GM19043 (cell line): ENCODE results near the gene FLNC.

ENCODE experiments used
- ATAC-seq: cut with Tn5 transposase; IDR thresholded peaks from one replicate; pipeline ENCODE4 v1.9.1; 2021; ENCODE audit warnings: low read depth; ENCODE audit not compliant: unreplicated experiment

Gene FLNC

DNA sequence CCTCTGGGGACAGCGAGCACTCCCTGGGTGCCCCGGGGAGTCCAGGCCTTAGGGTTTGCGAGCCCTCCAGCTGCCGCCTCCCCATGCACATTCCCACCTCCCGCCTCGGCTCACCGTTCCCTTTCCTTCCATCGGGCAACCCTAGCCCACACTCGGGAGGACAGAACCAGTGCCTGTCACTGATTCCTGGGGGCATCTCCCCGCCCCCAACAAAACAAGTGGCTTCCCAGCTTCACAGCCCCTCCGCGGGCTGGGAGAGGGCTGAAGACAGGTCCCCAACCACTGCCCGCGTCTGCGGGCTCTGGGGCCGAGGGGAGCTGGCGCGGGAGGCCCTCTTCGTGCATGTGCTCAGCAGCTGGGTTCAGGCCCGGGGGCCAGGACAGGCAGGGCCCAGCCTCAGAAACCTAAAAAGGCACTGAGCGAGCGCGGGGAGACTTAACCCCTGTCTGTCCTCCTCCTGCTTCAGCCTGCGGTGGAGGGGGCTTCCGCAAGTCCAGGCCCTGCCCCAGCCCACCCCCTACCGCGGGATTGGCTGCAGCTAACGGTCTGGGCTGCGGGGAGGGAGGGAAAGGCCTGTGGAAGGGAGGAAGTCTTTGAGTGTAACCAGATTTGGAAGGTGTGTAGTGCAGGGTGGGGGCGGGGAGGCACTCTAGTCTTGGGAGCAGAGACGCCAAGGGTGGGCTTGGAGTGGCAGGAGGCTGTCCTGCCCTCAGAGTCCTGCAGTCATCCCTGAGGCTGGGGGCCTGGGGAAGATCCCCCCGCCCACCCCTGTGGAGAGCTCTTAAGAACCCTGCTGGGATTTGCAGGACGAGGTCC, 1.2 kb downstream of the FLNC start:
- ATAC-seq = no peak

DNA sequence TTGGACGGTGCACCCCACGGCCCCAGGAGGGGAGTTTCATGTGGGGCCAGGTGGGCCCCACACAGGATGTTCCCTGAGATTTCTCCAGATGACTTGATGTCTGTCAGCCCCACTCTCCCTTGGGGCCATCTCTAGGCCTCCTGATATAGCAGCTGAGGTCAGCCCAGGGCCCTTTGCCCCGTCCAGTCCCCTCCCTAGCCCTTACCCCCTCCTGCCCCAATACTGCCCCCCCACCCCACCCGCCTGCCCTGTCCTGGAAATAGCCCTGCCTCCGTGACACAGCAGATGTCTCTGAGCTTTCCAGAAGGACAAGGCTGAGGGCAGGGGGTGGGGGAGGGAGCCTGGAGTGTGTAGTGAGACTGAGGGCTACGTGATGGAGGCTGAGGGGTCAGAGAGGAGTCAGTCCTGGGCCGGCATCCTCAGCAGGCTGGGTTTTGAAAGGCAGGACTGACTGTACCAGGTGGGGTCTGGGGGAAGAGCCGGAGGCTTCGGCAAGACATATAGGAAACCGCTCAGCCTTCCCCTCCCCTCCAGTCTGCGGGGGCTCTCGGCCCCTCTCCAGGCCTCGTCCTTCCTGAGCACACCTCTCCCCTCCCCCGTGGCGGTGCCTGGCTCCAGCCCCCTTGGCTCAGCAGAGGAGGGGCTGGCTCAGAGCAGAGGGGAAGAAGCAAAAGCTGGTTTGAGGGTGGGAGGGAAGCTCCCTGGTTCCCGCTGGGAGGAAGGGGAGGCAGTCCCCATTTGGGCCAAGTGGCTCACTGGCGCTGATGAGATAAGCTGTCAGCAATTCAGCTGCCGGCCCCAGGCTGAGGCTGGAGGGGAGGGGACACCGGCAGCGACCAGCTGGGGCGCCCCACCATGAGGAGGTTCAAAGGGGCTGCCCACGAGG, 2.0 kb downstream of the FLNC start:
- ATAC-seq = no peak

DNA sequence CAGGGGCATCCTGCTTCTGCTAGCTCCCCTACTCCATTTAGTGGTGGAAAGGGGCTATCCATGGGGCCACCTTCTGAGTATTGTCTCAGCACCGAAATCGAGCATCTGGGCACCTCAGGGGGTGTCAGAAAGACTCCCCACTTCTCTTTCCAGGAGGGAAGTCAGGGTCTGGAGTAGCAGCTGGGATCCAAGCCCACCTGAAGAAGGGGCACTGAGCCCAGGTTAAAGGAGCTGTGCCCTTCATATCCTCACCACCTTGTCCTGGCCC, 2.6 kb downstream of the FLNC start:
- ATAC-seq = no peak

DNA sequence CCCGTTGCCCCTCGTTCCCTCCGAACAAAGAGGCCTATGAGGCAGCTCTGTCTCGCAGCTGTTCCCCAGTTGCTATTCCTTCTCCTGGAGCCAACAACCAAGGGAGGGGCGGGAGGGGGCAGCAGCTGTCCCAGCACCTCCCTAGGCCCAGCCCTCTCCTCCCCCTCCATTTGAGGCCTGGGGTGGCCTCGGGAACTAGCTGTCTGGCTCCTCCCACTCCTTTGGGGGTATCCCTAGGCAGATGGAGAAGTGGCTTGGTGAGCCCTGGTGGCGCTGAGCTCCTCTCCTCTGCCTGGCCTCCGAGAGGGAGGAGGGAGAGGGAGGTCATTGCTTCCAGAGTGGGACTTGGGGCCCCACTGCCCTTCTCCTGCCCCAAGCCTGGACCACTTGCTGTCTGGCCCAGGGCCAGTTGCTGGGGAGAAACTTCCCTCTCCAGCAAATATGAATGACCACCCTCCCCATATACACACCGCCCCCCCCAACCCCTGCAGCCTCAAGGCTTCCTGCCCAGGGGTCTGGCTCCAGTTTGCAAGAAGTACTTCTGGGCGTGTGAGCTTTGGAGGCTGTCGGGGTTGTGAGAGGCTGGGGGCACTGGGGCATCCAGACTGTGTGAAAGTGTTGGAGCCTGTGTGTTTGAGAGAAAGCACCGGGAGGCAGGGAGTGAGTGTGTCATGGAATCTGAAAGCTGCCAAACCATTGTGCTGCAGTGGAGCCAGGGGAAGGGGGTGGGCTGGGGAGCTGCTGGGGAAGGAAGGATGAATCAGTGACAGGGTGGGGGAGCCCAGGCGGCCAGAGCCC, 3.1 kb downstream of the FLNC start:
- no peak for ATAC-seq

DNA sequence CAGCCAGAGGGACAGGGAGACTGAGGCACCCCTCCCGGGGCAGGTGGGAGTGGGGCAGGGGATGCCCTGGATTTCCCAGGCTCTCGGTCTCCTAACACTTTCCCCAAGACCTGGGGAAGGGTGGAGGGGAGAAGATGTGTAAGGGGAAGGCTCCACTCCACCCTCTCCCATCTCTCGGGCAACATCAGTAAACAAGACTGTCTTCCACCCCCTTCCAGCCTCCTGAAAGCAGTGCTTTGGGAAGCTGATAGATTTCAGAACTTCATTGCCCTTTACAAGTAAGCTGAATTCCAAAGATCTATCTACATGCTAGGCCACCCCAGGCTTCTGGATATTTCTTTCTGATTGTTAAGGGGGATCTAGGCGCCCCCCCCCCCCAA, 3.7 kb downstream of the FLNC start:
- ATAC-seq = no peak

DNA sequence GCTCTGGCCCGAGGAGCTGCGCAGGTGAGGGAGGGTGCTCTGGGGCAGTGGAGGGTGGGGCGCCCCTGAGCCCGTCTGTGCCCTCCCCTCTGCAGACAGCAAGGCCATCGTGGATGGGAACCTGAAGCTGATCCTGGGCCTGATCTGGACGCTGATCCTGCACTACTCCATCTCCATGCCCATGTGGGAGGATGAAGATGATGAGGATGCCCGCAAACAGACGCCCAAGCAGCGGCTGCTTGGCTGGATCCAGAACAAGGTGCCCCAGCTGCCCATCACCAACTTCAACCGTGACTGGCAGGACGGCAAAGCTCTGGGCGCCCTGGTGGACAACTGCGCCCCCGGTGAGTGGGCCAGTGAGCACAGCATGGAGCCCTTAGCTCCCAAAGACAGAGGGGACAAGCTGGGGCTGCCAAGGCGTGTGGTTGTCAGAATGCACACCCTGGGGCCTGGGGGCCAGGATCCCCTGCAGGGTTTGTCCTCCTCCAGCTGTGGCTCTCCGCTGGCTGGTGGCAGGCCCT, 5.1 kb downstream of the FLNC start:
- no peak for ATAC-seq

DNA sequence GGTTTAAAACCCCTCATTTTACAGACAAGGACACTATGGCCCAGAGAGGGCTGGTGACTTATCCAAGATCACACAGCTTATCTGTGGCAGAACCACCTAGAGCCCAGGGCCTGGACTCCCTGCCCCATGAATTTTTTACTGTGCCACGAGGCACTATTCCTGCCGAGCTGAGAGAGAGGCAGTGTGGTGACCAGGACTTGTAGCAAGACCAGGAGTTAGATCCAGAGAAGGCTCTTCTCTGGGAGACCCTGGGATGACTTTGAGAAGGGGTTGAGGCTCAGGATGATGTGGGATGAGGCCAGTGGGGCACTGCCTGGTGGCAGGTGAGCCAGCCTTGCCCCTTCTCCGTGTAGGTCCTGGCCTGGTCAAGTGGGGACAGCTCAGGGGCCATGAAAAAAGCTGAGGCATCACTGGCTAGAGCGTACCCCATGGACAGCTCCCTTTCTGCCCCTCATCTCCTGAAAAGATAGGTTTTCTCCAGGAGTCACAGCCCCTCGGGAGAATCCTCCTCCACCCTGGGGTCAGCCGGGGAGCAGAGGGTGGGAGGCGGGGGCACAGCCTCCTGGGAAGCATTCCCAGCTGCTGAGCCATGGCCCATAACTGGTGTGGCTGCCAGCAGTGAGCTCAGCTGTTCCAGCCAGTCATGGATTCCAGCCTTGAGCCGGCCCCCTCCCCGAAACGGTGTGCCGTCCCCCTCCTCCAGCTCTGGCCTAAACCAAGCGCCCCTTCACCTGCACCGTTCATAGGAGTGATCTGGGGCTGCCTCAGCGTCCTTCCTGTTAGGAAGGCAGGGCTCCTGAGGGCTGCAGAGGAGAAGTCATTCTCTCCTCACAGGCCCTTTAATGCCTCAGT, 5.8 kb downstream of the FLNC start:
- ATAC-seq = no peak

DNA sequence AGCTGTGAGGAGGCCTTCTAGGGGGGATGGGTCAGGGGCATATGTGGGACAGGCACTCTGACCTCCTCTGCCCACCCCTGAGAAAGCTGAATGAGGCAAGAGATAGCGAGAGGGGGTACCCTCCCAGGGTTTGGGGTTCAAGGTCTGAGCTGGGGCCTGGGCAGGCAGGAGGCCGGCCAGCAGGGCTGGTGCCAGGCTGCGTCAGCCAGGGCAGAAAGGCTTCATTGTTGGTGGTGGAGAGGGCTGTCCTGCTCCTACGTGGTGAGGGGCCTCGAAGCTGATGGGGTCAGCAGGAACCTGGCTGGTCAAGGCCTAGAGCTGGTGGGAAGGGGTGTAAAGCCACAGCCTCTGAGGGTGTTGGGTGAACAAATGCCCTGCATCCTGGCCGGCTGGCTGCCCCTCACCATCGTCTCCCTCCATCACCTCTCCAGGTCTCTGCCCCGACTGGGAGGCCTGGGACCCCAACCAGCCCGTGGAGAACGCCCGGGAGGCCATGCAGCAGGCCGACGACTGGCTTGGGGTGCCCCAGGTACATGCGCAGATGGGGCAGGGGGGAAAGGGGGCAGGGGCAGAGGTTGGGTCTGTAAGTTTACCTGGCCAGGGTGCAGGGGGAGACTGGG, 6.6 kb downstream of the FLNC start:
- ATAC-seq = no peak

DNA sequence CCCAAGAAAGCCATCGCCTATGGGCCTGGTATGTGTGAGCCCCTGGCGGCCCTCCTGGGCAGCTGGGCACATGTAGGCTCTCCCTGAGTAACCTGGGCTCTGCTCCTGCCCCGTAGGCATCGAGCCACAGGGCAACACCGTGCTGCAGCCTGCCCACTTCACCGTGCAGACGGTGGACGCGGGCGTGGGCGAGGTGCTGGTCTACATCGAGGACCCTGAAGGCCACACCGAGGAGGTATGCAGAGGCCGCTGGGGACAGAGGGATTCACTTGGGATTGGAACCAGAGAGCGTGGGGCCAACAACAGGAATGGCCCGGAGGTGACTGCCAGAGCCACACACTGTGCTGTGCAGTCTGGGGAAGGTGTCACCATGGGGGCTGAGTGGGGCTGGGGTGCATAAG, 7.3 kb downstream of the FLNC start:
- no peak for ATAC-seq

DNA sequence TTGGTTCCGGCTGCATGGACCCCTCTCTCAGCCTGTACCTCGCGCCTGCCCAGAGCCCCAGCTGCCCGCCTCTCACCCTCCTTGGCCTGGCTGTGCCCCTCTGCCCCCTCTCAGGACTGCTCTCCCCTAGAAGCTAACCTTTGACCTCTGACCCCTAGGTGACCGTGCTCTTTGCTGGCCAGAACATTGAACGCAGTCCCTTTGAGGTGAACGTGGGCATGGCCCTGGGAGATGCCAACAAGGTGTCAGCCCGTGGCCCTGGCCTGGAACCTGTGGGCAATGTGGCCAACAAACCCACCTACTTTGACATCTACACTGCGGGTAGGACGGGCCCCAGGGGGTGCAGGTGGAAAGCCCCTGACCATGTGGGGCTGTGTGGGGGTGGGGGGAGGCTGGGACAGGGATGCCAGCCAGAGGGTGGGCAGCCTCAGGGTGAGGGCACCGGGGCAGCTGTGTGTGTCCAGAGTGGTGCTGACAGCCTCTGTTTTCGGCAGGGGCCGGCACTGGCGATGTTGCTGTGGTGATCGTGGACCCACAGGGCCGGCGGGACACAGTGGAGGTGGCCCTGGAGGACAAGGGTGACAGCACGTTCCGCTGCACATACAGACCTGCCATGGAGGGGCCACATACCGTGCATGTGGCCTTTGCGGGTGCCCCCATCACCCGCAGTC, 8.0 kb downstream of the FLNC start:
- no peak for ATAC-seq

DNA sequence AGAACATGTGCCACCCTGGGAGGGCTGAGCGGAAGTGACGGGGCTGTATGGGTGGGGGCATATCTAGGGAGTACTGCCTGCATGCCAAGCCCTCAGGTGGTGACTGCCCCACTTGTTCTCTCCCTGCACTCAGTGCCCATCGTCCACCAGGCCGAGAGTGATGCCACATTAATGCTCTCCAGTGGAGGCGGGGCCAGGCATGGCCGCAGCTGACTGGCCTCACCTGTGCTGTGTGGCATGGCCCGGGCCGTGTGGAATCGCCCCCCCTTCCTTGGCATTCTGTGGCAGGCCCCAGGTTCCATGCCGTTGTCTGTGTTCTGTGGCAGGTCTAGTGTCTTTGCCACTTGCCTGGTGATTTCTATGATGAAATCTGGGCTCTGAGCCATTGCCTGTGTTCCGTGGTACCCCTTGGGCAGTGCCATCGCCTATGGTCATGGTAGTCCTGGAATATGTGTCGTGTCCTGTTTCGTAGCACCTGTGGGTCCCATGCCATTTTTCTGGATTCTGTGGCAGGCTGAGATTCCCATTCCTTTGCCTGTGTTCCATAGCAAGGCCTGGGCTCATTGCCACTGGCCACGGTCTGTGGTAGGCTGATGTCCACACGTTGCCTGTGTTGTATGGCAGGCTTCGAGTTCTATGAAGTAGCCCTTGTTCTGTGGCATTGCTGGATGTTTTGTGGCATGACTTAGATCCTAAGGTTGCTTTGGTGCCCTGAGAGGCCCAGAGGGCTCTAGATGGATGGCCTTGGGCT, 8.9 kb downstream of the FLNC start:
- no peak for ATAC-seq

DNA sequence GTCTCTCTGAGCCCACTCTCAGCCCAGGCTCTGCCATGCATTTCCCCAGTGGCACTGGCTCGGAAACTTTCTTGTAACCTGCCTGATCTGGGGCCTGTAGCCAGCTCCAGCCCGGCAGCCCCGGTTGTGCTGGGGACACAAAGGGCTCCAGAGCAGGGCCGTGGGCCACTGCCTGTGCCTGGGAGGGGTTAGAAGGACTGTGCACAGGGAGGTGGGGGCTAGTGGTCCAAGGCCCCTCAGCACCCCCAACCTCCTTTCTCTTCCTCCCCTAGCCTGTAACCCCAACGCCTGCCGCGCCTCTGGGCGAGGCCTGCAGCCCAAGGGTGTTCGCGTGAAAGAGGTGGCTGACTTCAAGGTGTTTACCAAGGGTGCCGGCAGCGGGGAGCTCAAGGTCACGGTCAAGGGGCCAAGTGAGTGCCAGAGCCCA, 9.6 kb downstream of the FLNC start:
- no peak for ATAC-seq

DNA sequence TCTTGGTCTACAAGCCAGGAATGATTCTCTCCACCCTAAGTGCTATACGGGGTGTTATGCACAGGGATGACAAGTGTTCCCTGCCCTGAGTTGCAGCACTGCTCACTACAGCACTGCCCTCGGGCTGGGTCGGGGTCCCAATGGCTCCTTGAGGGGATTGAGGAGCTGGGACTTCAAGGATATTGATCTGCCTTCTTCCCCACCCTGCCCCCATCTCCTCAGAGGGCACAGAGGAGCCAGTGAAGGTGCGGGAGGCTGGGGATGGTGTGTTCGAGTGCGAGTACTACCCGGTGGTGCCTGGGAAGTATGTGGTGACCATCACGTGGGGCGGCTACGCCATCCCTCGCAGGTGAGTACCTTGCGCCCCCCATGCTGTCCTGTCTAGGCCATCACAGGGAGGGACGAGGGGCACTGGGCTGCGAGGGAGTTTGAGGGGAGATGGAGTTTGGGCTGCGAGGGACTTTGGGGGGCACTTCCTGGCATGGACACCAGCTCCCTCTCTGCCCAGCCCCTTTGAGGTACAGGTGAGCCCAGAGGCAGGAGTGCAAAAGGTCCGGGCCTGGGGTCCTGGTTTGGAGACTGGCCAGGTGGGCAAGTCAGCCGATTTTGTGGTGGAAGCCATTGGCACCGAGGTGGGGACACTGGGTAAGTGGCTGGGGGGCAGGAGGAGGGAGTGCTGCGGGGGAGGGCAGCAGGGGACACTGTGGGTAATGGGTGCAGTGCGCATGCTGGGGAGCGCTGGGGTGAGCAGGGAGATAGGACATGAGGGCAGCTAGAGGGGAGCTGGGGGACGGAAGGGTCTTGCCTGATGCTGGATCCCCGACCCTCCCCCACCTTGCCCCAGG, 10.3 kb downstream of the FLNC start:
- no peak for ATAC-seq

DNA sequence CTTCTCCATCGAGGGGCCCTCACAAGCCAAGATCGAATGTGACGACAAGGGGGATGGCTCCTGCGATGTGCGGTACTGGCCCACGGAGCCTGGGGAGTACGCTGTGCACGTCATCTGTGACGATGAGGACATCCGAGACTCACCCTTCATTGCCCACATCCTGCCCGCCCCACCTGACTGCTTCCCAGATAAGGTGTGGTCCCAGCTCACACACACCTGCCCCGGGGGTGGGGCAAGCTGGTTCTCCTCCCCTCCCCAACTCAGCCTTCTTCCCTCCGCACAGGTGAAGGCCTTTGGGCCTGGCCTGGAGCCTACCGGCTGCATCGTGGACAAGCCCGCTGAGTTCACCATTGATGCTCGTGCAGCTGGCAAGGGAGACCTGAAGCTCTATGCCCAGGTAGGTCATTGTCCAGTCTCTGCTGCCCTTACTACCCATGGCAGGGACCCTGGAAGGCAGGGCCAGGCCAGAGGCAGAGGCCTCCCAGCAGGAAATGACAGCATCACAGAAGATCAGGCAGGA, 11.0 kb downstream of the FLNC start:
- no peak for ATAC-seq

DNA sequence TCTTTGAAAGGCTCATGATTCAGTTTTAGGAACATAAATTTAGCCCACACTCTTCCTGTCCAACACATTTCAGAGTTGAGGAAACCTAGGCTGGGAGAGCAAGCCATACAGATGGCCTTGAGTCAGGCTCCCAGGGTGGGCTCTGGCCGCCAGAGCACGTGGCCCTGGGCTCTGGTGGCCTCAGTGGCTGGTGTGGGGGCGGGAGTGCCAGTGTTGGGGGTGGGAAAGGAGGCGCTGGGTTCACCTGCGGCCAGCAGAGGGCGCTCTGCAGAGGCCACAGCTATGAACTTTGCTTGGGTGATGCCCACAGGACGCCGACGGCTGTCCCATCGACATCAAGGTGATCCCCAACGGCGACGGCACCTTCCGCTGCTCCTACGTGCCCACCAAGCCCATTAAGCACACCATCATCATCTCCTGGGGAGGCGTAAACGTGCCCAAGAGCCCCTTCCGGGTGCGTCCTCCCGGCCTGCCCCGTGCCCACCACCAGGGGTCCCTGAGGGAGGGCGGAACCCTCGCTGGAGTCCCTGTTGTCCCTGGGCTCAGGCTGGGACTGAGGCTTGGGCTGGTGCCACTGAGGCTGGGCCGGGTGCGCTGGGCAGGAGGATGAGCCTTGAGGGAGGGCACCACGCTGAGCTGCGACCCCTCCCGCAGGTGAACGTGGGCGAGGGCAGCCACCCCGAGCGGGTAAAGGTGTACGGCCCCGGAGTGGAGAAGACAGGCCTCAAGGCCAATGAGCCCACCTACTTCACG, 11.9 kb downstream of the FLNC start:
- ATAC-seq = no peak
